HK-2 (cell line): ENCODE results near the gene NKAIN2.
A peak's percentile ranks its signal among the peaks of the same experiment; 100 is the strongest.
"Not testable (repeated sequence)": the region's sequence is repeated elsewhere in the genome, so short reads cannot be mapped to it uniquely, and the experiment has no call there.

Experiments used
- DNase-seq: peaks from one replicate; pipeline ENCODE4 v3.0.0-alpha.2; 2018; ENCODE audit not compliant: unreplicated experiment

The NKAIN2 gene

GRCh38 chr6:124319410-124319809, 515.7 kb downstream of the NKAIN2 start:
- no peak for DNase-seq

GRCh38 chr6:124324237-124324636, 520.6 kb downstream of the NKAIN2 start:
- no peak for DNase-seq

GRCh38 chr6:124330197-124330596, 526.5 kb downstream of the NKAIN2 start:
- no peak for DNase-seq

GRCh38 chr6:124334359-124334758, 530.7 kb downstream of the NKAIN2 start:
- peak; percentile 5 for DNase-seq

- DNase-seq, result no peak
Measured at GRCh38 chr6:124339610-124340334, 536.1 kb downstream of the NKAIN2 start.

GRCh38 chr6:124348339-124348738, 544.7 kb downstream of the NKAIN2 start:
- not testable (repeated sequence) for DNase-seq

GRCh38 chr6:124355146-124355545, 551.5 kb downstream of the NKAIN2 start:
- no peak for DNase-seq

- DNase-seq, result no peak
Measured at GRCh38 chr6:124356276-124356810, 552.7 kb downstream of the NKAIN2 start.

- no peak for DNase-seq
Measured at GRCh38 chr6:124356811-124357210, 553.1 kb downstream of the NKAIN2 start.

- DNase-seq, result no peak
Measured at GRCh38 chr6:124368131-124368530, 564.5 kb downstream of the NKAIN2 start.

- DNase-seq, result no peak
Measured at GRCh38 chr6:124371974-124372475, 568.4 kb downstream of the NKAIN2 start.

- no peak for DNase-seq
Measured at GRCh38 chr6:124373386-124373785, 569.7 kb downstream of the NKAIN2 start.

- DNase-seq, result no peak
Measured at GRCh38 chr6:124389127-124389526, 585.5 kb downstream of the NKAIN2 start.

GRCh38 chr6:124393536-124393935, 589.9 kb downstream of the NKAIN2 start:
- DNase-seq, result no peak

- DNase-seq, result no peak
Measured at GRCh38 chr6:124396361-124396760, 592.7 kb downstream of the NKAIN2 start.

- no peak for DNase-seq
Measured at GRCh38 chr6:124400261-124400999, 596.8 kb downstream of the NKAIN2 start.

GRCh38 chr6:124410425-124410824, 606.8 kb downstream of the NKAIN2 start:
- DNase-seq, result not testable (repeated sequence)

GRCh38 chr6:124412657-124413056, 609.0 kb downstream of the NKAIN2 start:
- not testable (repeated sequence) for DNase-seq

GRCh38 chr6:124420116-124420840, 616.6 kb downstream of the NKAIN2 start:
- no peak for DNase-seq

- DNase-seq, result no peak
Measured at GRCh38 chr6:124423621-124424020, 620.0 kb downstream of the NKAIN2 start.

- no peak for DNase-seq
Measured at GRCh38 chr6:124430740-124431318, 627.2 kb downstream of the NKAIN2 start.

GRCh38 chr6:124432620-124433019, 629.0 kb downstream of the NKAIN2 start:
- no peak for DNase-seq
